T-helper 2 cell treated with Interferon-gamma antibody and Interleukin-4, amounts not matched to agents 5 μg/mL and 100 μg/mL, for 36 hours (primary cell): ENCODE results near the gene NIPAL4.

Source experiments
- DNase-seq: peaks from one replicate; pipeline ENCODE4 v3.0.0; 2021; ENCODE audit warnings: low spot score
- H3K27ac Mint-ChIP-seq: one replicate; pipeline ENCODE4 v1.8.0; 2021; ENCODE audit warnings: mild to moderate bottlenecking, mixed read lengths
- H3K27me3 Mint-ChIP-seq: one replicate; pipeline ENCODE4 v1.8.0; 2021; ENCODE audit warnings: low read depth, mixed read lengths
- H3K36me3 Mint-ChIP-seq: one replicate; pipeline ENCODE4 v1.8.0; 2021; ENCODE audit warnings: low read depth, mixed read lengths
- H3K4me1 Mint-ChIP-seq: one replicate; pipeline ENCODE4 v1.8.0; 2021; ENCODE audit warnings: low read depth, mixed read lengths
- H3K4me3 Mint-ChIP-seq: one replicate; pipeline ENCODE4 v1.8.0; 2022; ENCODE audit warnings: mild to moderate bottlenecking, moderate library complexity, mixed read lengths
- H3K9me3 Mint-ChIP-seq: one replicate; pipeline ENCODE4 v1.8.0; 2021; ENCODE audit warnings: mixed read lengths

The NIPAL4 gene

DNA sequence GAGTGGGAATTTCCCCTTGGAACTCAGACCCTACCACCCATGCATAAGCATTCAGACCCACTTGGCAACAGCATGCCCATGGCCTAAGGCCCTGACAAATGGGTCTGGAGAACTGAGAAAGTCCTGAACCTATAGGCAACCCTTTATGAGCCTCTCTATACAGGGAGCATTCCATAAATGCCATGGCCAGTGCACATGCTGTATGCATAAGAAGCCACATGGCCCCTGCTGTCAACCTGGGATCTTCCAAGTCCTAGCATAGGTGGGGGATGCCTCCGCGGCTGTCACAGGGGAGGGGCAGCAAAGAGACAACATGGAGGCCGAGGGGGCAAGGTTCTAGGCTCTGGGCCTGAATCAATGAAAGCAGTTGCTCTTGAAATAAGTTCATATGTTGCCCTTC lies 8.2 kb upstream of the NIPAL4 start:
- DNase-seq = no peak
- Mint-ChIP-seq H3K9me3 (no peaks in the 10 kb centered on the region), H3K4me3 (no peak overlapping the region), H3K4me1 (peaks cover 8% of the 10 kb centered on the region), H3K27ac (no peak overlapping the region), H3K27me3 (peaks cover 3% of the 10 kb centered on the region), H3K36me3 (no peaks in the 10 kb centered on the region)

- Mint-ChIP-seq H3K4me3 (no peak overlapping the region), H3K27me3 (peaks cover 10% of the 10 kb centered on the region), H3K4me1 (peaks cover 8% of the 10 kb centered on the region), H3K27ac (no peak overlapping the region), H3K9me3 (no peaks in the 10 kb centered on the region), H3K36me3 (no peaks in the 10 kb centered on the region)
- DNase-seq = no peak
Observed at GRCh38 chr5:157454273-157454672, 5.7 kb upstream of the NIPAL4 start.

DNA sequence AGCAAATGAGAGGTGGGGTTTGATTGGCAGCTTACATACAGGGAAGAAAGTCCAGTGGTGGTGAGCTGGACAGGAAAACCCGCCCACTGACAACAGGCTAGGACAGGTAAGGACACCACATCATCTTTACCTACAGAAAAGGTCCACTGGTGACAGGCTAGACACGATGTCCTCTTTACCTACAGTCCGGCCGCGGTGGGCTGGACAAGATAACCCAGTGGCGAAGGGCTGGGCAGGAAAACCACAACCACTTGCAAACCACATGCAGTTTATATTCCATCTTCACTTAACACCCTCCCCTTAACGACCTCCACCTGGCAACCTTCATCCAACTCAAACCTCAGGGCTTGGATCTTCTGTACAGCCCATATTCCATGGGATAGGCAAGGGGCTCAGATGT lies 5.0 kb upstream of the NIPAL4 start:
- H3K4me1 Mint-ChIP-seq = peaks cover 10% of the 10 kb centered on the region
- DNase-seq = no peak
- no peaks in the 10 kb centered on the region for H3K36me3 Mint-ChIP-seq
- H3K27me3 Mint-ChIP-seq = peaks cover 16% of the 10 kb centered on the region
- no peak overlapping the region for H3K4me3 Mint-ChIP-seq
- H3K9me3 Mint-ChIP-seq = no peaks in the 10 kb centered on the region
- no peak overlapping the region for H3K27ac Mint-ChIP-seq

- H3K9me3 Mint-ChIP-seq = no peaks in the 10 kb centered on the region
- H3K27ac Mint-ChIP-seq = no peak overlapping the region
- no peak overlapping the region for H3K4me3 Mint-ChIP-seq
- peaks cover 19% of the 10 kb centered on the region for H3K4me1 Mint-ChIP-seq
- peaks cover 26% of the 10 kb centered on the region for H3K27me3 Mint-ChIP-seq
- no peak for DNase-seq
- H3K36me3 Mint-ChIP-seq = no peaks in the 10 kb centered on the region
Observed at GRCh38 chr5:157456301-157456700, 3.7 kb upstream of the NIPAL4 start.

- Mint-ChIP-seq H3K9me3 (no peaks in the 10 kb centered on the region), H3K27ac (no peak overlapping the region), H3K4me1 (peaks cover 19% of the 10 kb centered on the region), H3K27me3 (peaks cover 29% of the 10 kb centered on the region), H3K36me3 (no peaks in the 10 kb centered on the region), H3K4me3 (no peak overlapping the region)
- no peak for DNase-seq
Observed at GRCh38 chr5:157457391-157457790, 2.6 kb upstream of the NIPAL4 start.

DNA sequence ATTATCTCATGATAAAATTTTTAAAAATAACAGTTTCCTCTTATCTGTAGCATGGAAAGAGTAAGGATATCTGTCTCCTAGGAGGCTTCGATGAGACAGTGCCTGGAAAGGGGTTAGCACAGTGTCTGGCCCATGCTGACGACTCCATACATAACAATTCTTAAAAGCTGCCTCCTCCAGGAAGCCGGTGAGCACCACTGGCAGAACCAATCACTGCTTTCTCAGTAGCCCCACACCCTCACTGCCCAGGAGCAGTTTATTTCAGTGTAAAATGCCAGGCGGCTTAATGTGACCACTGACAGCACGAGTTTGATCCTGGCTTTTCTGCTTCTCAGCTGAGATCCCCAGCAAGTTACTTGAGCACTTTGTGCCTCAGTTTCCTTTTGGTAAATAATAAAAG lies 1.2 kb upstream of the NIPAL4 start:
- H3K27ac Mint-ChIP-seq = no peak overlapping the region

GRCh38 chr5:157460921-157461792 lies 1.1 kb downstream of the NIPAL4 start:
- no peak for DNase-seq
- peaks cover 27% of the 10 kb centered on the region for H3K4me1 Mint-ChIP-seq
- no peaks in the 10 kb centered on the region for H3K9me3 Mint-ChIP-seq
- peak overlapping the region; percentile 71 for H3K4me3 Mint-ChIP-seq
- peaks cover 3% of the 10 kb centered on the region for H3K36me3 Mint-ChIP-seq
- no peak overlapping the region for H3K27ac Mint-ChIP-seq
- H3K27me3 Mint-ChIP-seq = peaks cover 26% of the 10 kb centered on the region

More for the DNA sequence above, 1.2 kb upstream of the NIPAL4 start:
- Mint-ChIP-seq H3K4me1 (peaks cover 20% of the 10 kb centered on the region), H3K9me3 (no peaks in the 10 kb centered on the region), H3K27me3 (peaks cover 29% of the 10 kb centered on the region), H3K36me3 (no peaks in the 10 kb centered on the region), H3K4me3 (no peak overlapping the region)
- DNase-seq = no peak

DNA sequence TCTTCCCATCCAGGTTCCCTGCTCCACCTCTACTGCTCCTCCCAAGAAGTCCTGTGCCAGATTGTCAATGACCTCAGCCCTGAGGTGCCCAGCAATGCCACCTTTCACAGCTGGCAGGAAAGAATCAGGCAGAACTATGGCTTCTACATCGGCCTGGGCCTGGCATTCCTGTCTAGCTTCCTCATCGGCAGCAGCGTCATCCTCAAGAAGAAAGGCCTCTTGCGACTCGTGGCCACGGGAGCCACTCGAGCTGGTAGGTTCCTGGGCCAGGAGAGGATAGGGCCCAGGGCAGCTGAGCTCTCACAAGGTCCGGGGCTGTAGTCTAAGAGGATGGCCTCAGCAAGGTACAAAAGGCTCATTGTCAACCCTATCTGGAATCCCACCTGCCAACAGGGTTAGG lies 3.1 kb downstream of the NIPAL4 start:
- Mint-ChIP-seq H3K4me3 (no peak overlapping the region), H3K4me1 (peaks cover 29% of the 10 kb centered on the region), H3K36me3 (peaks cover 9% of the 10 kb centered on the region), H3K27me3 (peaks cover 23% of the 10 kb centered on the region), H3K27ac (no peak overlapping the region), H3K9me3 (no peaks in the 10 kb centered on the region)
- DNase-seq = no peak

DNA sequence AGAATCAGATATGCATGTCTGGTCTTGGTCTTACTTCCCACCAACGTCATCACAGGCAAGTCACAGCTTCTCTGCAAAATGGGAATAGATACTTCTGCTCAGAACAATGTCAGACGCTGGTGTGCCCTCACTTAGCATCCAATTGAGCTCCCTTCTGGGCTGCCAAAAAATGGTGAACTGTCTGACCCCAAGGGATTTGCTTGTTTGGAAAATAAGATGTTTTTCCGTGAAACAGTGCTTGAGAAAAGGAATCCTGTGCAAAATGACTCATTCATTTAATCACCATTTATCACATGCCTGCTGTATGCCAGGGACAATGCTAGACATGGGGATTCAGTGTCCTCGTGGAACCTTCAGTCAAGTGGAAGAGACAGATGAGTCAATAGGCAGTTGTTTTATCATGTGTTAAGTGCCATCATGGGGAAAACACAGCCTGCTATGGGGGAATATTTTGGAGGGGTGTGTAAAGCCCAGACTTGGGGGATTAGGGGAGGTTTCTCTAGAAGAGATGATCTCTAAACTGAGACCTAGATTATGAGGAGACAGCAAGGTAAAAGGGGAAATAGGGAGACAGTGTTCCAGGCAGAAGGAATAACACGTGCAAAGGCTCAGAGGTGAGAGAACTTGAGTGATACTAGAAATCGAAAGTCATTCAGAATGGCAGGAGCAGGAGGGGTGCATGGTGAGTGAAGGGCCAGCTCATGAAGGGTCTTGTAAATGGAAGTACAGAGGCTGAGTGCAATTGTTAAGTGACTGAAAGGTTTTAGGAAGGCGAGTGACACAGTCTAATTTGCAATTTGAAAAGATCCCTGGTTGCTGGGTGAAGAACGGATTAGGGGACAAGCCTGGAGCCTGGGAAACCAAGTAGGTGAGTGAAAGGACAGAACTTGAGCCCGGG lies 3.9 kb downstream of the NIPAL4 start:
- H3K4me1 Mint-ChIP-seq = peaks cover 29% of the 10 kb centered on the region
- H3K27ac Mint-ChIP-seq = peak overlapping the region; percentile 29
- peaks cover 9% of the 10 kb centered on the region for H3K36me3 Mint-ChIP-seq
- H3K9me3 Mint-ChIP-seq = no peaks in the 10 kb centered on the region
- peak overlapping the region; percentile 5 for H3K4me3 Mint-ChIP-seq
- DNase-seq = no peak
- H3K27me3 Mint-ChIP-seq = peaks cover 21% of the 10 kb centered on the region

GRCh38 chr5:157464519-157465171 lies 4.6 kb downstream of the NIPAL4 start:
- H3K4me1 Mint-ChIP-seq = peaks cover 26% of the 10 kb centered on the region
- DNase-seq = peak; percentile 73
- H3K27me3 Mint-ChIP-seq = peaks cover 15% of the 10 kb centered on the region
- H3K27ac Mint-ChIP-seq = peak overlapping the region; percentile 62
- no peaks in the 10 kb centered on the region for H3K9me3 Mint-ChIP-seq
- peaks cover 9% of the 10 kb centered on the region for H3K36me3 Mint-ChIP-seq
- H3K4me3 Mint-ChIP-seq = peak overlapping the region; percentile 5

- Mint-ChIP-seq H3K4me1 (peaks cover 31% of the 10 kb centered on the region), H3K27me3 (no peaks in the 10 kb centered on the region), H3K27ac (no peak overlapping the region), H3K36me3 (peaks cover 31% of the 10 kb centered on the region), H3K9me3 (no peaks in the 10 kb centered on the region), H3K4me3 (no peak overlapping the region)
- DNase-seq = no peak
Observed at GRCh38 chr5:157468293-157468965, 8.4 kb downstream of the NIPAL4 start.

- Mint-ChIP-seq H3K4me1 (peaks cover 30% of the 10 kb centered on the region), H3K4me3 (no peak overlapping the region), H3K9me3 (no peaks in the 10 kb centered on the region), H3K27me3 (no peaks in the 10 kb centered on the region), H3K27ac (no peak overlapping the region), H3K36me3 (peaks cover 37% of the 10 kb centered on the region)
- no peak for DNase-seq
Observed at GRCh38 chr5:157469073-157469472, 9.1 kb downstream of the NIPAL4 start.

DNA sequence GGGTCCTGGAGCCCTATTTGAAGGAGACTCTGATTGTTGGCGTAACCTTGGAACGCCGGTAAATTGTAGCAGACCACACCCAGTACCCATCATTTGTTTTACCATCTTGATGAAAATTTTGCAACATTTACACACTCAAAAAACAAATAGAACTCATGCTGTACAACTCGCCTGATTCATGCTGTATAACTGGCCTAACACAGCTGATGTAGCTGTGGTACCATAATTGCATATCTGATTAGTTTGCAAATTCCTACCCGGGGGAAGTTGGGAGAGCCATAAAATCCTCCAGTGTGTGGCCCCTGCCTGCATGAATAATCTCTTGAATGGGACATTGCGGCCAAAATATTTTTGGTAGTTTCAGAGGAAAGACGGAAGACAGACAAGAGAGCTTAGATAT lies 9.7 kb downstream of the NIPAL4 start:
- H3K4me1 Mint-ChIP-seq = peaks cover 26% of the 10 kb centered on the region
- H3K27me3 Mint-ChIP-seq = no peaks in the 10 kb centered on the region
- H3K27ac Mint-ChIP-seq = no peak overlapping the region
- no peaks in the 10 kb centered on the region for H3K9me3 Mint-ChIP-seq
- H3K36me3 Mint-ChIP-seq = peaks cover 44% of the 10 kb centered on the region
- DNase-seq = no peak
- H3K4me3 Mint-ChIP-seq = no peak overlapping the region
